ENCODE data around the gene ARRB1.

DNA sequence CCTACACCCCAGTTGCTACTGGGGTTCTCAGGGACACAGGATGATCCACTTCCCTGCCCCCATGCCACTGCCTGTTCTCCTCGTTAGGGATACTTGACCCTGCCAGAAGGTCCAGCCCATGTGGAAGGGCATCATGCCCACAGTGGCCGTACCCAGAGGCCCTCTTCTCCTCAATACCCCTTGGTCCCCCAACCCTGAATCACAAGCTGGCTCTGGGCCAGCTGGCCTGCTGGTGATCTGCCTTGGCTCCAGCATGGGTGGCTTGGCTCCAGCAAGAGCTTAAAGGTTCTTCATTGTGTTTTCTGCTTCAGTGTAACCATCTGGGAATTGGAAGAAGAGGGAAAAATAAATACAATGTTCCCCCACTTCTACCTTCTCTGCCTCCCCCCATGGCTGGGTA, 122.0 kb downstream of the ARRB1 start:
- TF ChIP-seq, protein P1, sequence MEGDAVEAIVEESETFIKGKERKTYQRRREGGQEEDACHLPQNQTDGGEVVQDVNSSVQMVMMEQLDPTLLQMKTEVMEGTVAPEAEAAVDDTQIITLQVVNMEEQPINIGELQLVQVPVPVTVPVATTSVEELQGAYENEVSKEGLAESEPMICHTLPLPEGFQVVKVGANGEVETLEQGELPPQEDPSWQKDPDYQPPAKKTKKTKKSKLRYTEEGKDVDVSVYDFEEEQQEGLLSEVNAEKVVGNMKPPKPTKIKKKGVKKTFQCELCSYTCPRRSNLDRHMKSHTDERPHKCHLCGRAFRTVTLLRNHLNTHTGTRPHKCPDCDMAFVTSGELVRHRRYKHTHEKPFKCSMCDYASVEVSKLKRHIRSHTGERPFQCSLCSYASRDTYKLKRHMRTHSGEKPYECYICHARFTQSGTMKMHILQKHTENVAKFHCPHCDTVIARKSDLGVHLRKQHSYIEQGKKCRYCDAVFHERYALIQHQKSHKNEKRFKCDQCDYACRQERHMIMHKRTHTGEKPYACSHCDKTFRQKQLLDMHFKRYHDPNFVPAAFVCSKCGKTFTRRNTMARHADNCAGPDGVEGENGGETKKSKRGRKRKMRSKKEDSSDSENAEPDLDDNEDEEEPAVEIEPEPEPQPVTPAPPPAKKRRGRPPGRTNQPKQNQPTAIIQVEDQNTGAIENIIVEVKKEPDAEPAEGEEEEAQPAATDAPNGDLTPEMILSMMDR (conservative IDR thresholded peaks at IDR 0.05 in 1 of 2, IDR thresholded peaks at IDR 0.05 in 1 of 2; ENCODE audit: extremely low read depth in 1 of 2, insufficient read depth in 1 of 2, low read depth in 1 of 2, low read length in 2 of 2): no peak
- no peak for TF ChIP-seq EZH2 (IDR thresholded peaks at IDR 0.05; ENCODE audit: borderline replicate concordance, low read length)
